PC-3 (cell line): ENCODE measurements around the gene FAM72A.

Experiments used
- EZH2phosphoT487 ChIP-seq: fragments of 300-600 bp; sonication (generic); IDR thresholded peaks from 2 replicates; pipeline ENCODE4 v1.6.1; 2018; ENCODE audit warnings: mild to moderate bottlenecking, antibody characterized with exemption, low read length, borderline replicate concordance
- TF ChIP-seq, protein P1 (sequence below): fragments of 300-600 bp; sonication (generic); conservative IDR thresholded peaks from 2 replicates; pipeline ENCODE4 v1.5.1; 2017; ENCODE audit warnings: antibody characterized with exemption, low read depth, mild to moderate bottlenecking, low read length

DNA sequence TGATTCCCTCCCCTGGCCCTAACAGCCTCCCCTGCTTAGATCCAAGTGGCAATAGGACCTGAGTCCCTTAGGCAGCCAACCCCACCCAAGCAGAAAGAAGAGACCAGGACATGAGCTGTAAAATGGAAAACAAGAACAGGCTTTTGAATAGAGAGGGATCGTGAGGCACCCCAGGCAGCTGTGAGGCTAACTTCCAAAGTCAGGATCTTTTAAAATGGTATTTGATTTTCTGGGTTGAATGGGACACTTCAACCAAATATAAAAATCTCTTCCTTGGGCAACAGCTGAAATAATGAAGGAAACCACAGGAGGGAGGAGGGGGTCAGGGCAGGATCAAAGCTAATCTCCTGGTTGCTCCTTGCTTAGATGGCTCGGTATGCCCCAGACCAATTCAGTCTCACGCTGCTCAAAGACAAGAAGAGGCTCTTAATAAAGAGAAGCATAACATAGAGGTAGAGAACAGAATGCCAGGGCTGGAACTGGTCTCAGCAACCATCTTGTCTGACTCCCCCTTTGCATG is 56.8 kb downstream of the FAM72A start:
- no peak for TF ChIP-seq EZH2phosphoT487
- TF ChIP-seq, protein P1, sequence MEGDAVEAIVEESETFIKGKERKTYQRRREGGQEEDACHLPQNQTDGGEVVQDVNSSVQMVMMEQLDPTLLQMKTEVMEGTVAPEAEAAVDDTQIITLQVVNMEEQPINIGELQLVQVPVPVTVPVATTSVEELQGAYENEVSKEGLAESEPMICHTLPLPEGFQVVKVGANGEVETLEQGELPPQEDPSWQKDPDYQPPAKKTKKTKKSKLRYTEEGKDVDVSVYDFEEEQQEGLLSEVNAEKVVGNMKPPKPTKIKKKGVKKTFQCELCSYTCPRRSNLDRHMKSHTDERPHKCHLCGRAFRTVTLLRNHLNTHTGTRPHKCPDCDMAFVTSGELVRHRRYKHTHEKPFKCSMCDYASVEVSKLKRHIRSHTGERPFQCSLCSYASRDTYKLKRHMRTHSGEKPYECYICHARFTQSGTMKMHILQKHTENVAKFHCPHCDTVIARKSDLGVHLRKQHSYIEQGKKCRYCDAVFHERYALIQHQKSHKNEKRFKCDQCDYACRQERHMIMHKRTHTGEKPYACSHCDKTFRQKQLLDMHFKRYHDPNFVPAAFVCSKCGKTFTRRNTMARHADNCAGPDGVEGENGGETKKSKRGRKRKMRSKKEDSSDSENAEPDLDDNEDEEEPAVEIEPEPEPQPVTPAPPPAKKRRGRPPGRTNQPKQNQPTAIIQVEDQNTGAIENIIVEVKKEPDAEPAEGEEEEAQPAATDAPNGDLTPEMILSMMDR = no peak
